ENCODE measurements around the gene IDS.
"Not testable (repeated sequence)": the region's sequence is repeated elsewhere in the genome, so short reads cannot be mapped to it uniquely, and the experiment has no call there.

IDS gene

GRCh38 chrX:149526318-149527033, 21.4 kb upstream of the IDS start:
- DNase-seq: not testable (repeated sequence)

GRCh38 chrX:149525903-149526302, 20.8 kb upstream of the IDS start:
- DNase-seq: not testable (repeated sequence)

- peak in 1 of 2 experiments; percentile 3 for DNase-seq
Observed at GRCh38 chrX:149525389-149525788, 20.3 kb upstream of the IDS start.

- DNase-seq: no peak
Observed at GRCh38 chrX:149522916-149523315, 17.8 kb upstream of the IDS start.

GRCh38 chrX:149521438-149521837, 16.3 kb upstream of the IDS start:
- no peak for DNase-seq

GRCh38 chrX:149520636-149521277, 15.7 kb upstream of the IDS start:
- not testable (repeated sequence) for DNase-seq

GRCh38 chrX:149518236-149518635, 13.1 kb upstream of the IDS start:
- no peak for DNase-seq

GRCh38 chrX:149517308-149517707, 12.2 kb upstream of the IDS start:
- DNase-seq: no peak

GRCh38 chrX:149516604-149517003, 11.5 kb upstream of the IDS start:
- no peak for DNase-seq

GRCh38 chrX:149515954-149516602, 11.0 kb upstream of the IDS start:
- DNase-seq: no peak

- DNase-seq: no peak
Observed at GRCh38 chrX:149513825-149514428, 8.8 kb upstream of the IDS start.

- no peak for DNase-seq
Observed at GRCh38 chrX:149512225-149512885, 7.2 kb upstream of the IDS start.

GRCh38 chrX:149511081-149511480, 6.0 kb upstream of the IDS start:
- DNase-seq: no peak

- DNase-seq: no peak
Observed at GRCh38 chrX:149510386-149510785, 5.3 kb upstream of the IDS start.

- no peak for DNase-seq
Observed at GRCh38 chrX:149508467-149508866, 3.4 kb upstream of the IDS start.

GRCh38 chrX:149506349-149506748, 1.2 kb upstream of the IDS start:
- no peak for DNase-seq

GRCh38 chrX:149505671-149506070, 565 bp upstream of the IDS start:
- DNase-seq: no peak

GRCh38 chrX:149504226-149504914, 736 bp downstream of the IDS start:
- DNase-seq: peak; percentile 8 to 37

- not testable (repeated sequence) for DNase-seq
Observed at GRCh38 chrX:149503446-149503845, 1.7 kb downstream of the IDS start.

GRCh38 chrX:149502923-149503322, 2.2 kb downstream of the IDS start:
- DNase-seq: not testable (repeated sequence)

- DNase-seq: no peak
Observed at GRCh38 chrX:149499766-149500165, 5.3 kb downstream of the IDS start.

GRCh38 chrX:149498767-149499166, 6.3 kb downstream of the IDS start:
- no peak for DNase-seq

- DNase-seq: no peak
Observed at GRCh38 chrX:149497626-149498025, 7.5 kb downstream of the IDS start.

Data from NCI-H1930 (cell line).